MM.1S (cell line): ENCODE measurements around the gene PNMT.

Experiments
- CTCF ChIP-seq: fragments of 300-600 bp; sonication (generic); IDR thresholded peaks from 2 replicates; pipeline ENCODE4 v1.5.1; 2016; ENCODE audit warnings: antibody characterized with exemption, low read length, mixed read lengths
- EZH2 ChIP-seq: fragments of 300-600 bp; sonication (generic); optimal IDR thresholded peaks from 2 replicates; pipeline ENCODE3; 2017; ENCODE audit warnings: low read depth, mild to moderate bottlenecking, antibody characterized with exemption, low read length, mixed read lengths
- EZH2phosphoT487 ChIP-seq: fragments of 300-600 bp; sonication (generic); IDR thresholded peaks from 2 replicates; pipeline ENCODE4 v1.6.1; 2018; ENCODE audit warnings: antibody characterized with exemption, low read length

GRCh38 chr17:39705786-39706348 is 37.6 kb downstream of the PNMT start:
- TF ChIP-seq EZH2phosphoT487 (no peak), EZH2 (no peak), CTCF (no peak)
